PC-3 (cell line): ENCODE measurements around the gene DPPA5. TPM values are rescaled to one million over a fixed set of nuclear protein-coding genes. Genes with fewer than 3 reads are reported as not detected.

ENCODE experiments used
- ATAC-seq: fragments of 200-7000 bp; cut with Tn5 transposase; 2 replicates; pipeline ENCODE4 v1.9.1; 2020; ENCODE audit warnings: mild to moderate bottlenecking, moderate library complexity
- BruUV-seq: library from RNA; stranded (reverse); fragments of 400-500 nt; replicated peaks from 2 replicates; lab custom pipeline; 2021; lab: Mats Ljungman, UMichigan
- CTCF ChIA-PET: fragments of 300-600 bp; sonication (Branson Sonifier 250); formaldehyde crosslinking; loops from one replicate; lab custom pipeline; 2022; ENCODE audit warnings: antibody characterized with exemption; lab: Charles Lee
- POLR2A ChIA-PET: fragments of 300-600 bp; sonication (Branson Sonifier 250); formaldehyde crosslinking; loops from one replicate; lab custom pipeline; 2022; ENCODE audit warnings: antibody characterized with exemption; ENCODE audit not compliant: unreplicated experiment; lab: Charles Lee
- DNase-seq: peaks from one replicate; pipeline ENCODE4 v3.0.0-alpha.2; 2015
- H2AFZ ChIP-seq: fragments of 300-600 bp; sonication (generic); 2 replicates; pipeline ENCODE4 v1.6.0; 2016; ENCODE audit warnings: antibody characterized with exemption, low read length
- H3F3A ChIP-seq: fragments of 300-600 bp; sonication (generic); one replicate; pipeline ENCODE4 v1.6.0; 2017; ENCODE audit warnings: antibody characterized with exemption, low read length, control low read depth, mild to moderate bottlenecking; ENCODE audit not compliant: unreplicated experiment
- H3K27ac ChIP-seq: fragments of 300-600 bp; sonication (generic); 2 replicates; pipeline ENCODE4 v1.5.1; 2016; ENCODE audit warnings: mild to moderate bottlenecking, low read length
- H3K27me3 ChIP-seq: fragments of 300-600 bp; sonication (generic); 2 replicates; pipeline ENCODE4 v1.6.1; 2016; ENCODE audit warnings: low read length, mixed read lengths
- H3K36me3 ChIP-seq: fragments of 300-600 bp; sonication (generic); 2 replicates; pipeline ENCODE4 v1.6.1; 2016; ENCODE audit warnings: low read depth, mixed run types, low read length, mixed read lengths
- H3K4me1 ChIP-seq: fragments of 300-600 bp; sonication (generic); 2 replicates; pipeline ENCODE4 v1.5.1; 2016; ENCODE audit warnings: low read length; ENCODE audit not compliant: insufficient read depth
- H3K4me2 ChIP-seq: fragments of 300-600 bp; sonication (generic); 2 replicates; pipeline ENCODE4 v1.6.0; 2016; ENCODE audit warnings: low read length
- H3K4me3 ChIP-seq: fragments of 300-600 bp; sonication (generic); 2 replicates; pipeline ENCODE4 v1.5.1; 2016; ENCODE audit warnings: mild to moderate bottlenecking, low read length, mixed read lengths
- H3K79me2 ChIP-seq: fragments of 300-600 bp; sonication (generic); 2 replicates; pipeline ENCODE4 v1.6.1; 2017; ENCODE audit warnings: low read length, mixed read lengths
- H3K9ac ChIP-seq: fragments of 300-600 bp; sonication (generic); 2 replicates; pipeline ENCODE4 v1.6.0; 2016; ENCODE audit warnings: mild to moderate bottlenecking, low read length
- H3K9me2 ChIP-seq: fragments of 300-600 bp; sonication (generic); replicated peaks from 2 replicates; pipeline ENCODE4 v1.6.1; 2016; ENCODE audit warnings: mixed run types, low read length, mixed read lengths
- H3K9me3 ChIP-seq: fragments of 300-600 bp; sonication (generic); 2 replicates; pipeline ENCODE4 v1.6.1; 2016; ENCODE audit warnings: low read length, mixed read lengths
- H4K20me1 ChIP-seq: fragments of 300-600 bp; sonication (generic); 2 replicates; pipeline ENCODE4 v1.6.1; 2016; ENCODE audit warnings: low read length, mixed read lengths
- EZH2 ChIP-seq: fragments of 300-600 bp; sonication (generic); IDR thresholded peaks from one replicate; pipeline ENCODE4 v1.6.1; 2017; ENCODE audit warnings: antibody characterized with exemption, mild to moderate bottlenecking, low read length; ENCODE audit not compliant: unreplicated experiment
- EZH2phosphoT487 ChIP-seq: fragments of 300-600 bp; sonication (generic); IDR thresholded peaks from 2 replicates; pipeline ENCODE4 v1.6.1; 2018; ENCODE audit warnings: mild to moderate bottlenecking, antibody characterized with exemption, low read length, borderline replicate concordance
- intact Hi-C: fragments of 100-400 bp; cut with micrococcal nuclease; formaldehyde crosslinking; loops from 2 replicates; pipeline ENCODE4 v1.9.0; 2023
- total RNA-seq: library from RNA; depleted of rRNA; stranded (reverse); fragments of >200 nt; gene quantifications from 2 replicates; pipeline ENCODE4 v1.2.3, GENCODE V29; 2014
- TF ChIP-seq, protein P1 (sequence below): fragments of 300-600 bp; sonication (generic); conservative IDR thresholded peaks from 2 replicates; pipeline ENCODE4 v1.5.1; 2017; ENCODE audit warnings: antibody characterized with exemption, low read depth, mild to moderate bottlenecking, low read length

Gene DPPA5
- total RNA-seq, 1 experiment from 2014 or later: not detected

GRCh38 chr6:73388800-73389512 lies 34.9 kb upstream of the DPPA5 start:
- ATAC-seq: peak; percentile 87
- Histone ChIP-seq H3K79me2 (no peaks in the 10 kb centered on the region), H3K27me3 (no peaks in the 10 kb centered on the region), H2AFZ (peak overlapping the region; percentile 90), H3K4me2 (peak overlapping the region; percentile 92), H3K4me1 (no peaks in the 10 kb centered on the region), H3K27ac (peak overlapping the region; percentile 85), H3K9me3 (no peaks in the 10 kb centered on the region), H3K9me2 (no peaks in the 10 kb centered on the region), H3K4me3 (peak overlapping the region; percentile 79), H3K9ac (peak overlapping the region; percentile 76), H3K36me3 (no peaks in the 10 kb centered on the region), H3F3A (no peaks in the 10 kb centered on the region), H4K20me1 (no peaks in the 10 kb centered on the region)
- BruUV-seq: TSS peak; percentile 97
- POLR2A ChIA-PET: interaction anchor here (0.5 kb wide), 1 partner anchor 264 kb away, joined by 3 read pairs; no protein-coding TSS in a partner anchor
- intact Hi-C loops: loop anchor here (5.0 kb wide), 2 partner anchors 62 to 102 kb away; no protein-coding TSS in a partner anchor
- DNase-seq: peak; percentile 77
- TF ChIP-seq EZH2phosphoT487: no peak
- TF ChIP-seq, protein P1, sequence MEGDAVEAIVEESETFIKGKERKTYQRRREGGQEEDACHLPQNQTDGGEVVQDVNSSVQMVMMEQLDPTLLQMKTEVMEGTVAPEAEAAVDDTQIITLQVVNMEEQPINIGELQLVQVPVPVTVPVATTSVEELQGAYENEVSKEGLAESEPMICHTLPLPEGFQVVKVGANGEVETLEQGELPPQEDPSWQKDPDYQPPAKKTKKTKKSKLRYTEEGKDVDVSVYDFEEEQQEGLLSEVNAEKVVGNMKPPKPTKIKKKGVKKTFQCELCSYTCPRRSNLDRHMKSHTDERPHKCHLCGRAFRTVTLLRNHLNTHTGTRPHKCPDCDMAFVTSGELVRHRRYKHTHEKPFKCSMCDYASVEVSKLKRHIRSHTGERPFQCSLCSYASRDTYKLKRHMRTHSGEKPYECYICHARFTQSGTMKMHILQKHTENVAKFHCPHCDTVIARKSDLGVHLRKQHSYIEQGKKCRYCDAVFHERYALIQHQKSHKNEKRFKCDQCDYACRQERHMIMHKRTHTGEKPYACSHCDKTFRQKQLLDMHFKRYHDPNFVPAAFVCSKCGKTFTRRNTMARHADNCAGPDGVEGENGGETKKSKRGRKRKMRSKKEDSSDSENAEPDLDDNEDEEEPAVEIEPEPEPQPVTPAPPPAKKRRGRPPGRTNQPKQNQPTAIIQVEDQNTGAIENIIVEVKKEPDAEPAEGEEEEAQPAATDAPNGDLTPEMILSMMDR: peak; percentile 73
- CTCF ChIA-PET: interaction anchor here (0.6 to 1.0 kb wide), 7 partner anchors 9 to 103 kb away, joined by 3 to 4 read pairs (median 3); no protein-coding TSS in a partner anchor

- Histone ChIP-seq H3K79me2 (no peaks in the 10 kb centered on the region), H3F3A (no peaks in the 10 kb centered on the region), H3K36me3 (no peaks in the 10 kb centered on the region), H3K4me1 (no peaks in the 10 kb centered on the region), H3K27ac (peak overlapping the region; percentile 85), H3K27me3 (no peaks in the 10 kb centered on the region), H3K4me2 (peak overlapping the region; percentile 92), H3K9ac (peak overlapping the region; percentile 76), H4K20me1 (no peaks in the 10 kb centered on the region), H3K4me3 (peak overlapping the region; percentile 79), H2AFZ (peak overlapping the region; percentile 90), H3K9me3 (no peaks in the 10 kb centered on the region), H3K9me2 (no peaks in the 10 kb centered on the region)
- ChIA-PET CTCF (interaction anchor here (0.7 to 1.1 kb wide), 4 partner anchors 10 to 81 kb away, joined by 3 to 4 read pairs (median 3); no protein-coding TSS in a partner anchor), POLR2A (no interaction called here)
- ATAC-seq (peak; percentile 30), DNase-seq (no peak)
- TF ChIP-seq EZH2phosphoT487 (no peak), EZH2 (no peak)
- TF ChIP-seq, protein P1: no peak
- intact Hi-C loops: loop anchor here (5.0 kb wide), 2 partner anchors 61 to 101 kb away; no protein-coding TSS in a partner anchor
- no TSS peak for BruUV-seq
Observed at GRCh38 chr6:73388433-73388799, 34.3 kb upstream of the DPPA5 start.
